ENCODE data around the gene WFIKKN1. TPM values are rescaled to one million over a fixed set of nuclear protein-coding genes. Genes with fewer than 3 reads are reported as not detected.
A peak's percentile ranks its signal among the peaks of the same experiment; 100 is the strongest.

Gene WFIKKN1
- total and polyA plus RNA-seq, 2 of the 13 experiments (the other 11 are each of a cell fraction or from before 2014, with no cell fraction given), result 1.7 to 4.9 TPM

- no peak; the same call in 1 of the 2 replicates for TF ChIP-seq ZNF503 (CRISPR knock-in tag; IDR thresholded peaks at IDR 0.05)
- no peak for TF ChIP-seq NR2F2 (IDR thresholded peaks at IDR 0.05; ENCODE audit: borderline replicate concordance, low read depth)
- no peak for TF ChIP-seq AFF4 (CRISPR knock-in tag; IDR thresholded peaks at IDR 0.05)
- TF ChIP-seq KDM1A (CRISPR knock-in tag; IDR thresholded peaks at IDR 0.05), result no peak
- peak; percentile 84; the same call in 1 of the 2 replicates for TF ChIP-seq EEA1 (CRISPR knock-in tag; IDR thresholded peaks at IDR 0.05; ENCODE audit: borderline replicate concordance)
- no peak for TF ChIP-seq SRY (CRISPR knock-in tag; IDR thresholded peaks at IDR 0.05)
- TF ChIP-seq ZKSCAN8 (CRISPR knock-in tag; IDR thresholded peaks at IDR 0.05; ENCODE audit: borderline replicate concordance), result no peak
- TF ChIP-seq HMGXB4 (CRISPR knock-in tag; IDR thresholded peaks at IDR 0.05; ENCODE audit: borderline replicate concordance in 1 of 2, low read depth in 1 of 2), result peak; percentile 42 to 77; a peak in 3 of 4 replicates
- 0 out of 2 replicates have a peak, but pooled peaks have one; percentile 9 for TF ChIP-seq ZSCAN5A (CRISPR knock-in tag; IDR thresholded peaks at IDR 0.05; ENCODE audit: borderline replicate concordance)
- TF ChIP-seq RBAK (CRISPR knock-in tag; IDR thresholded peaks at IDR 0.05), result no peak
- 0 out of 2 replicates have a peak, but pooled peaks have one; percentile 33 for TF ChIP-seq KAT8 (CRISPR knock-in tag; IDR thresholded peaks at IDR 0.05)
- TF ChIP-seq GTF2F1 (IDR thresholded peaks at IDR 0.05; ENCODE audit: low read length), result no peak
- no peak; the same call in 1 of the 2 replicates for TF ChIP-seq MXD3 (CRISPR knock-in tag; IDR thresholded peaks at IDR 0.05)
- no peak for TF ChIP-seq TEAD3 (CRISPR knock-in tag; optimal IDR thresholded peaks at IDR 0.05; ENCODE audit: borderline replicate concordance)
- TF ChIP-seq ASH2L (IDR thresholded peaks at IDR 0.05; ENCODE audit: insufficient read length, low read depth, low read length), result peak; percentile 59
- peak; percentile 31 for TF ChIP-seq PHF5A (CRISPR knock-in tag; IDR thresholded peaks at IDR 0.05; ENCODE audit: low read depth, unreplicated experiment)
- TF ChIP-seq ZNF891 (CRISPR knock-in tag; IDR thresholded peaks at IDR 0.05), result peak; percentile 71; the same call in 1 of the 2 replicates
- no peak; the same call in 1 of the 2 replicates for TF ChIP-seq ZC3H13 (CRISPR knock-in tag; IDR thresholded peaks at IDR 0.05)
- 0 out of 2 replicates have a peak, but pooled peaks have one; percentile 19 for TF ChIP-seq ZNF329 (CRISPR knock-in tag; IDR thresholded peaks at IDR 0.05; ENCODE audit: low read depth)
Observed at GRCh38 chr16:641326-642188, 10.8 kb downstream of the WFIKKN1 start, which contains the start of gene MCRIP2 (continued).
